Neuron (in vitro differentiated cells): ENCODE data around the gene KCNJ14.

ENCODE experiments used
- H2AFZ ChIP-seq: one replicate; pipeline ENCODE4 v1.6.1; 2013; ENCODE audit warnings: low read depth, mild to moderate bottlenecking, inconsistent platforms, low read length, moderate library complexity
- H3K27me3 ChIP-seq: one replicate; pipeline ENCODE4 v1.6.1; 2013; ENCODE audit warnings: low read length; ENCODE audit not compliant: insufficient read depth
- H3K36me3 ChIP-seq: one replicate; pipeline ENCODE4 v1.6.1; 2013; ENCODE audit warnings: low read length; ENCODE audit not compliant: insufficient read depth
- H3K4me1 ChIP-seq: one replicate; pipeline ENCODE4 v1.6.1; 2013; ENCODE audit warnings: low read length; ENCODE audit not compliant: insufficient read depth
- H3K4me3 ChIP-seq: 2 replicates; pipeline ENCODE4 v1.5.1; 2013; ENCODE audit warnings: mild to moderate bottlenecking, low read length, moderate library complexity
- H3K9me3 ChIP-seq: one replicate; pipeline ENCODE4 v1.6.1; 2013; ENCODE audit warnings: low read length

The KCNJ14 gene

DNA sequence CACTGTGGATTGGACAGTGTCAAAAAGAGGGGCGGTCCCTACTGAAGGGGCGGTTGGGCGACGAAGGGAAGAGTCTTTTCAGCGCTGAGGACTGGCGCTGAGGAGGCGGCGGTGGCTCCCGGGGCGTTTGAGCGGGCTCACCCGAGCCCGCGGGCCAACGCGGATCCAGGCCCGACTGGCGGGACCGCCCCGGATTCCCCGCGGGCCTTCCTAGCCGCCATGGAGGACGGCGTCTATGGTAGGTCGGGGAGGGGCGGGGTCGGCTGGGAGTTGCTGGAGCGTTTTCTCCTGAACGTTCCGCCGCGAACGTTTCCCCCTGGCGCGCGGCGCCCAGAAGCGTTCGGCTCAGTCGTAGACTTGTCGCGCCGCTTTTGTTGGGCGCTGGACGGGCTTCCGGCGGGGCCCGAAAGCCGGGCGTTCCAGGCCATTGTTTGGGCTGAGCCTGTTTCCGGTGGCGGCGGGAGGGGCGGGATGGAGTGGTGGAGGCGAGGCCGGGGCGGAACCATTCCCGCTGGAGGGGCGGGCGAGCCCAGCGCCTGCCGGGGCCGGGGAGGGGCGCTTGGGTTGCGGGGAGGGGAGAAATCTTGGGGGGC lies 14.0 kb downstream of the KCNJ14 start, which contains the start of gene CYTH2:
TSS of gene CYTH2 (plus strand) at position 81 of the 593 bp plus-strand sequence. CDS start at position 220, 139 bp downstream.
- Histone ChIP-seq H3K4me1 (peaks cover 15% of the 10 kb centered on the region), H2AFZ (no peak within 1 kb of the TSS), H3K9me3 (no peaks in the 10 kb centered on the region), H3K36me3 (peaks cover 41% of the 10 kb centered on the region), H3K4me3 (peak within 1 kb of the TSS; percentile 90), H3K27me3 (no peaks in the 10 kb centered on the region)

DNA sequence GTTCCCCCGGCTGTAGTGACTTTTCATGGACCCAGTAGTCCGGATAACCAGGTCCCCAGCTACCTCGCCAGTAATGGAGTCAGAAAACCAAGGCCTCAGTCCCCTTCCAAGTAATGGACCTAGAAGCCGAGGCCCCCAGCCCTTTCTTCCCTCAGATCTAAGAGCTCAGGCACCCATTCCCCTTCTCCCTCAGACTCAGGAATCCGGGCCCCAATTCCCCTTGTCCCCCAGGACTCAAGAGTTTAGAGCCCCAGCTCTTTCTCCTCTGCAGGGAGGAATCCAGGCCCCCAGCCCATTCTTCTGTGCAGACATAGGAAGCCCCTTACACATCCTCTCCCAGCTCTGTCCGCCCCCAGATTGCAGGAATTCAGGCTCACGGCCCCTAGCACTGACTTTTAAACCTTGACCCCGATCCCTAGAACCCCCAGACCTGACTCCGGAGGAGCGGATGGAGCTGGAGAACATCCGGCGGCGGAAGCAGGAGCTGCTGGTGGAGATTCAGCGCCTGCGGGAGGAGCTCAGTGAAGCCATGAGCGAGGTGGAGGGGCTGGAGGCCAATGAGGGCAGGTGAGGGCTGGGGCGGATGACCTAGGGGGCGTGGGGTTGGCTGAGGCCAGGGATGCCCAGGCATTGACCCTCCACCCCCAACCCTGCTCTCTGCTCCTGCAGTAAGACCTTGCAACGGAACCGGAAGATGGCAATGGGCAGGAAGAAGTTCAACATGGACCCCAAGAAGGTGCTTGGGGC lies 14.7 kb downstream of the KCNJ14 start:
- Histone ChIP-seq H3K9me3 (no peaks in the 10 kb centered on the region), H3K4me1 (peaks cover 15% of the 10 kb centered on the region), H3K36me3 (peaks cover 48% of the 10 kb centered on the region), H2AFZ (no peak overlapping the region), H3K4me3 (peak overlapping the region; percentile 90), H3K27me3 (no peaks in the 10 kb centered on the region)

DNA sequence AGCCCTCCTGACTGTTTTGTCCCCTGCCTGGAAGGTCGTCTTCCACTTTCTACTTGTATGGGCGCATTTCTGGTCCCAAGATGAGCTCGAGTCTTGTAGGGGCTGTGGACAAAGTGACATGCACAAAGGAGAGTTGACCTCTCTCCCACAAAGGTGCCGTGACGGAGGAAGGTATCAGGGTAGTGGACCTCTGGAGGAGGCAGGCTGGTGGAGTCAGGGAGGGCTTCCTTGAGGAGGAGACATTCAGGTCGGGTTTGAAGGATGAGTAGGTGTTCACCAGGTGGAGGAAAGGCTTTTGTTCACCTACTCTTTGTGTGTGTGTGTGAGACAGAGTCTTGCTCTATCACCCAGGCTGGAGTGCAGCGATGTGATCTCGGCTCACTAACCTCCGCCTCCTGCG lies 15.5 kb downstream of the KCNJ14 start:
- H2AFZ ChIP-seq = no peak overlapping the region
- peak overlapping the region; percentile 90 for H3K4me3 ChIP-seq
- peaks cover 15% of the 10 kb centered on the region for H3K4me1 ChIP-seq
- H3K36me3 ChIP-seq = peaks cover 56% of the 10 kb centered on the region
- no peaks in the 10 kb centered on the region for H3K9me3 ChIP-seq
- H3K27me3 ChIP-seq = no peaks in the 10 kb centered on the region

DNA sequence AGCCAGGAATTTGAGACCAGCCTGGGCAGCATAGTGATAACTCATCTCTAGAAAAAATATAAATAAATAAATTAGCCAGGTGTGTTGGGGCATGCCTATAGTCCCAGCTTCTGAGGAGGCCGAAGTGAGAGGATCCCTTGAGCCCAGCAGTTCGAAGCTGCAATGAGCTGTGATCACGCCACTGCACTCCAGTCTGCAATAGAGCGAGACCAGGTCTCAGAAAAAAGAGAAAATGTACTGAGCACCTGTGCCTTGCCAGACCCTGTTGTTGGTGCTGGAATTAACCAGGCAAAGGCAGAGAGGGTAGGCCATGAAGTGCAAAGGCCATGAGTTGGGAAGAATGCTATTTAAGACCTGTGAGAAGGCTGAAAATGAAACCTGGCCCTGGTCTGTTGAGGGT lies 16.5 kb downstream of the KCNJ14 start:
- no peaks in the 10 kb centered on the region for H3K9me3 ChIP-seq
- H2AFZ ChIP-seq = no peak overlapping the region
- H3K4me3 ChIP-seq = no peak overlapping the region
- H3K36me3 ChIP-seq = peaks cover 63% of the 10 kb centered on the region
- H3K27me3 ChIP-seq = no peaks in the 10 kb centered on the region
- H3K4me1 ChIP-seq = peaks cover 15% of the 10 kb centered on the region

DNA sequence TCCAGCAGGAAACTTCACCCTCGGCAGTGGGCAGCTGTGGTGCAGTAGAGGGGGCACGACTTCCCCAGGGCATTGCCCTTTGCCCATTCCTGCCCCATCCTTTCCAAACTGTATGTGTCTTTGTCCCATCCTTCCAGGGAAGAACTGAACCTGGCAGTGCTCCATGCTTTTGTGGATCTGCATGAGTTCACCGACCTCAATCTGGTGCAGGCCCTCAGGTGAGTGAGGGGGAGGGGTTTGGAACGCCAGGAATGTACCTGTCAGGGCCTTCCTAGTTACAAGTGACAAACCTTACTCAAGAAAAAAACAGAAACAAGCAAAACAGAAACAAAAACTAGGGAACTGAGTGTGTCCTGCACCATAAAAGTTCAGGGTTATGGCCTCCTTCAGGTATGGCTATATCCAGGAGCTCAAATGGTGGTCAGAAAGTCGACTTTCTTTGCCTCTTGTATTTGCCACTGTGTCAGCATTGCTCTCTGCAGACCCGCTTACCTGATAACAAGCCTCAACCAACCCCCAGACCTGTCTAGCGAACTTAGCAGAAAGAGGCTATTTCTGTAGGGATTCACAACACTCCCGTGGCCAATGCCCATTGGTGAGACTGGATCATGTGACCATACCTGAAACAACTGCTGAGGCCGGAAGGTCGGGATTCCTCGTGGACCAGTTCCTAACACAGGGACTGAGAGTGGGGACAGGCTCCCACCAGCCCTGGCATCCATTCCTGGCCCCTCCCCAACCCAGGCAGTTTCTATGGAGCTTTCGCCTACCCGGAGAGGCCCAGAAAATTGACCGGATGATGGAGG lies 18.0 kb downstream of the KCNJ14 start:
- Histone ChIP-seq H3K36me3 (peaks cover 78% of the 10 kb centered on the region), H3K4me3 (no peak overlapping the region), H3K9me3 (no peaks in the 10 kb centered on the region), H3K4me1 (peaks cover 9% of the 10 kb centered on the region), H3K27me3 (no peaks in the 10 kb centered on the region), H2AFZ (no peak overlapping the region)

DNA sequence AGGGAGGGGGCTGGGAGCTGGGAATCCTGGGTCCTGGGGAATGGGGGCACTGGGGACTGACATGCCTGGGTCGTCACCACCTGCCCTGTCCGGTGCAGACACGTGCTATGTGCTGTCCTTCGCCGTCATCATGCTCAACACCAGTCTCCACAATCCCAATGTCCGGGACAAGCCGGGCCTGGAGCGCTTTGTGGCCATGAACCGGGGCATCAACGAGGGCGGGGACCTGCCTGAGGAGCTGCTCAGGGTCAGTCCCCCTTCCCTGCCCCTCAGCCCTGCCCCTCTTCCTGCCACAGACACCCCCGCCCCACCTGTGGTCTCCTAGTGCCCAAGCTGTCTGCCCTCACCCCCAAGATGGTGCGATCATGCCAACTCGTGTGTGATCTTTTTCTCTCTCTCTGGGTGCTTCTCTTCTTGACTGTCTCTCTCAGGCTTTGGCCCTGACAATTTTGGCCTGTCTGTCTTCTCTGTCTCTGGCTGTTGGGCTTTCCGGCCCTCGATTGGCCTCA lies 18.8 kb downstream of the KCNJ14 start:
- no peaks in the 10 kb centered on the region for H3K27me3 ChIP-seq
- H3K4me1 ChIP-seq = peaks cover 9% of the 10 kb centered on the region
- H3K4me3 ChIP-seq = no peak overlapping the region
- no peaks in the 10 kb centered on the region for H3K9me3 ChIP-seq
- peaks cover 82% of the 10 kb centered on the region for H3K36me3 ChIP-seq
- H2AFZ ChIP-seq = no peak overlapping the region

DNA sequence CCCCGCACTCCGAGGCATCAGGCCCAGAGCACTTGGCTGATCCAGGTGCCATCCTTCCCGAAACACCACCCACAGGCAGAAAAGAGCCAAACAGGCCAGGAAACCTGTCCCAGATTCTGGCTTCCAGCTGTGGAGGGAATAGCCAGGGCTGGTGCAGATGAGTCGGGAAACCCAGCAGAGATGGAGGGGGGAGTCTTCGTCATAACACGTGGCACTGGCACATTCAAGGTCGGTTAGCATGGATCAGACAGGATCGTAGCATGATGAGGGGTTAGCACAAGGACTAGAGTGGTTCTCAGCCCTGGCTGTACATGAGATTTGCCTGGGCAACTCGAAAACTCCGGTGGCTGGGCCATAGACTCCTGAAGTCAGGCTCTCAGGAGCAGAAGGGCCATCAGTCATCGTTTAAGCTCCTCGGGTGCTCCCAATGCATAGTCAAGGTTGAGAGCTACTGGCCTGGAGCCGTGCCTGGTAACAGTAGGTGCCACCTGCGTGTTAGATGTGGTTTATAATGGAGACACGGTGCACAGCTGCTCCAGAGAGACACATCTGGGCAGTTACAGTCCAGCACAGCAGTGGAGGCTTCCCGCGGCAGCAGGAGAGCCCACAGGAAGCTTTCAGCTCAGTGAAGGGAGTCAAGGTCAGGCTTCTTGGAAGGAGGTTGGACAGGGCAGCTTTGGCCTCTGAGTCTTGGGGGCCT lies 20.1 kb downstream of the KCNJ14 start:
- no peaks in the 10 kb centered on the region for H3K27me3 ChIP-seq
- no peak overlapping the region for H2AFZ ChIP-seq
- H3K36me3 ChIP-seq = peaks cover 90% of the 10 kb centered on the region
- H3K9me3 ChIP-seq = no peaks in the 10 kb centered on the region
- H3K4me1 ChIP-seq = peaks cover 3% of the 10 kb centered on the region
- H3K4me3 ChIP-seq = no peak overlapping the region

DNA sequence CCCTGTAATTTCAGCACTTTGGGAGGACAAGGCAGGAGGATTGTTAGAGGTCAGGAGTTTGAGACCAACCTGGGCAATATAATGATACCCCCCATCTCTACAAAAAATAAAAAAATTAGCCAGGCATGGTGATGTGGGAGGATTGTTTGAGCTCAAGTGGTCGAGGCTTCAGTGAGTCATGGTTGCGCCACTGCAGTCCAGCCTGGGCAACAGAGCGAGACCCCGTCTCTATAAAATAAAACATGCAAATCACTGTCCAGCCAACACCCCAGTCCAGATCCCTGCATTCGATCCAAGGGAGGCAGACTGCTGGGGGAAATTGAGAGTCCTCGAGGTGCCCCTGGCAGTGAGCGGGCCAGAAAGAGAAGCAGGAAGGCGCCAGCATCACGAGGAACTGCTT lies 20.8 kb downstream of the KCNJ14 start:
- no peak overlapping the region for H3K4me3 ChIP-seq
- no peaks in the 10 kb centered on the region for H3K27me3 ChIP-seq
- peaks cover 90% of the 10 kb centered on the region for H3K36me3 ChIP-seq
- no peaks in the 10 kb centered on the region for H3K4me1 ChIP-seq
- H3K9me3 ChIP-seq = no peaks in the 10 kb centered on the region
- H2AFZ ChIP-seq = no peak overlapping the region

DNA sequence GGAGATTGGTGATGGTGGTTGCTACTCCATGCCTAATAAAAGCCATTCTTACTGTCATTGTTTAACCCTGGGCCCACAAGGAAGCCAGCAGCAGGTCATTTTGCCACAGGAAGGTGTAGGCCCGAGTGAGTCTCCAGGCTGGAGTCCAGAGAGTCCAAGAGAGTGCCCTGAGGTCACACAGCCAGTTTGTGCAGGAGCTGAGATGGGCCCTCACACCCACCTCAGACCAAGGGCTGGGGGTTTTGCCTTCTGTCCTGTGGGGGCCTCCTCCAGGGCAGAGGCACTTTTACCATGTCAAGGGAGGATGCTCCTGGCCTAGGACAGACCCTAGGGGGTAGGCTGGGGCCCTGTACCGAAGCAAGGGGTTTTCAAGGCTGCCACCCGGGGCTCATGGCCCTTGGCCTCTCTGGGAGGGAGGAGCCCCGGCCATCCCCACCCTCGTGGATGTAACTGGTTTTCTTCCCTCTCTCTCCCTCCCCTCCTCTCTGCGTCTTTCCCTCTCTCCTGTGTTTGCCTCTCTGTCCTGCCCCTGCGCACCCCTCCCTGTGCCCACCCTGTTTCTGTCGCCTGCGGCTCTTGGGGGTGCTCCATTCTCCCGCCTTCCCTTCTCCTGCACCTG lies 21.8 kb downstream of the KCNJ14 start:
- no peaks in the 10 kb centered on the region for H3K27me3 ChIP-seq
- no peak overlapping the region for H3K4me3 ChIP-seq
- no peaks in the 10 kb centered on the region for H3K4me1 ChIP-seq
- H2AFZ ChIP-seq = no peak overlapping the region
- no peaks in the 10 kb centered on the region for H3K9me3 ChIP-seq
- peaks cover 81% of the 10 kb centered on the region for H3K36me3 ChIP-seq

DNA sequence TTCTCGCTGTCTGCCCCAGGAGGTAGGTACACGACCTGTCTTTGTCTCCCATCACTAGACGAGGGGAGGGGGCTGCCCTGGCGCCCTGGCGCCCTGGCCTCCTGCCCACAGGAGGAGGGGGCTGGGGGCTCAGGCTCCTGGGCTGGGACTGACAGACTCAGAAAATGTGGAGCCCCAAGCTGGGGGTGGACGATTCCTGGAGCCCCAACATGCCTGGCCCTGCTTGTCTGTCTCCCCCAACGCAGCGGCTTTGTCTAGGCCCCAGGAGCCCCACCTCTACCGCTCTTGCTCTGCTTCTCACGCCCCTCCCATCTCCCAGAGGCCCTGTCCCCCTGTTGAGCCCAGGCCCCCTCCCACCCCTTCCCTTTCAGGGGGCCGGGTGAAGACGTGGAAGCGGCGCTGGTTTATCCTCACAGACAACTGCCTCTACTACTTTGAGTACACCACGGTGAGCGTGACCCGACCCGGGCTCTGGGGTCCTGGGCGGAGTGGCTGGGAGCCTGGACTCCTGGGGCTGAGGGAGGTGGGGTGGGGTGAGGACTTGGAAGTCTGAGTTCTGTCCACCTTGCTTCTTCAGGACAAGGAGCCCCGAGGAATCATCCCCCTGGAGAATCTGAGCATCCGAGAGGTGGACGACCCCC lies 22.4 kb downstream of the KCNJ14 start:
- Histone ChIP-seq H3K4me1 (no peaks in the 10 kb centered on the region), H3K27me3 (no peaks in the 10 kb centered on the region), H2AFZ (no peak overlapping the region), H3K36me3 (peaks cover 78% of the 10 kb centered on the region), H3K4me3 (no peak overlapping the region), H3K9me3 (no peaks in the 10 kb centered on the region)

DNA sequence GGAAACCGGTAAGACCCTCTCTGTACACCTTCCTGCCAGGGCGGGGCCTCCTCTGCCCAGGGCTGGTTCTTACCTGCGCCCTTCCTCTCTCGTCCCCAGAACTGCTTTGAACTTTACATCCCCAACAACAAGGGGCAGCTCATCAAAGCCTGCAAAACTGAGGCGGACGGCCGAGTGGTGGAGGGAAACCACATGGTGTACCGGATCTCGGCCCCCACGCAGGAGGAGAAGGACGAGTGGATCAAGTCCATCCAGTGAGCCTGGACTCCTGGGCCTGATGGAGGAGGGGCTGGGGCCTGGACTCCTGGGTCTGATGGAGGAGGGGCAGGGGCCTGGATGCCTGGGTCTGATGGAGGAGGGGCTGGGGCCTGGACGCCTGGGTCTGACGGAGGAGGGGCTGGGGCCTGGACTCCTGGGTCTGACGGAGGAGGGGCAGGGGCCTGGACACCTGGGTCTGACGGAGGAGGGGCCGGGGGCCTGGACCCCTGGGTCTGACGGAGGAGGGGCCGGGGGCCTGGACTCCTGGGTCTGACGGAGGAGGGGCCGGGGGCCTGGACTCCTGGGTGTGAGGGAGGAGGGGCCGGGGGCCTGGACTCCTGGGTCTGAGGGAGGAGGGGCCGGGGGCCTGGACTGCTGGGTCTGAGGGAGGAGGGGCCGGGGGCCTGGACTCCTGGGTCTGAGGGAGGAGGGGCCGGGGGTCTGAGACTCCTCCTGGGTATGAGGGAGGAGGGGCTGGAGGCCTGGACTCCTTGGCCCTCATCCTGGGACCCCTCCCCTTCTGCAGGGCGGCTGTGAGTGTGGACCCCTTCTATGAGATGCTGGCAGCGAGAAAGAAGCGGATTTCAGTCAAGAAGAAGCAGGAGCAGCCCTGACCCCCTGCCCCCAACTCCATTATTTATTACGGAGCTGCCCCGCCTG lies 23.2 kb downstream of the KCNJ14 start:
- Histone ChIP-seq H3K4me3 (no peak overlapping the region), H2AFZ (no peak overlapping the region), H3K4me1 (no peaks in the 10 kb centered on the region), H3K36me3 (peaks cover 70% of the 10 kb centered on the region), H3K27me3 (no peaks in the 10 kb centered on the region), H3K9me3 (no peaks in the 10 kb centered on the region)
